ENCODE results near the gene CFAP141.
"Not testable (repeated sequence)": the region's sequence is repeated elsewhere in the genome, so short reads cannot be mapped to it uniquely, and the experiment has no call there.

The CFAP141 gene

DNA sequence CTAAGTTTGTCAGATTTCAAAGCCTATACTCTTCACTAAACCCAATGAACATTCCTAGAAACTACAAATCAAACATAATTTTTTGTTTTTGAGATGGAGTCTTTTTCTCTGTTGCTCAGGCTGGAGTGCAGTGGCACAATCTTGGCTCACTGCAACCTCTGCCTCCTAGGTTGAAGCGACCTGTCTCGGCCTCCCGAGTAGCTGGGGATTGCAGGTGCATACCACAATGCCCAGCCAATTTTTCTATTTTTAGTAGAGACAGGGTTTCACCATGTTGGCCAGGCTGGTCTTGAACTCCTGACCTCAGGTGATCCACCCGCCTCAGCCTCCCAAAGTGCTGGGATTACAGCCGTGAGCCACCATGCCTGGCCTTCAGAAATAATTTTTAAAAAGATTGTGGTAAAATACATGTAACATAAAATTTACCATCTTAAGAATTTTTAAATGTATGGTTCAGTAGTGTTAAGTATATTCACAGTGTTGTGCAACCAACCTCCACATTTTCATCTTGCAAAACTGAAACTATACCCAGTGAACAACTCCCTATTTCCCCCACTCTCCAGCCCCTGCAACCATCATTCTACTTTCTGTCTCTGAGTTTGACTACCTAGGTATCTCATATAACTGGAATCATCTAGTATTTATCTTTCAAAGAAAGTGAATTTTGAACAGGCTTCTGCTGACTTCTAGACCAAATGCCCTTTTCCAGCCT lies 2.7 kb upstream of the CFAP141 start:
- DNase-seq: no peak

DNA sequence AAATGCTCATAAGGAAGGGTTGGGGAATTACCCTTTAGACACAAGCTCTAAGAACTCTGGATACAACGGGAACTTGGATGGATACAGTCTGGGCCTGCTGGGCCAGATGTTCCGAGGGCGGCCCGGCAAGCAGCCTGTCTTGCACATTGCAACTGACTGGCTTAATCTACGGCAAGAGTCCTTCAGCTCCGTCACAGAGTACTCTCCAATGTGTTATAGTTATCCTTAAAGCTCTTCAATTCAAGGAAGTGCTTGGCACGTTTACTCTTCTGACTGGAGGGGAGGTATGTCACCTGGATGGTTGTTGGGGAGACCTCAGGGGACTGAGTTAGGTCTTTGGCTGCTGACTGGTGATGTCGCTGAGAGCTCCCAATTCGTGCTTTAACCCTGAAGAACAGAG lies 1.1 kb upstream of the CFAP141 start:
- DNase-seq: no peak

- DNase-seq: not testable (repeated sequence)
These were observed 355 bp downstream of the CFAP141 start for GRCh38 chr1:154205778-154206177.

GRCh38 chr1:154199563-154199879 lies 6.6 kb downstream of the CFAP141 start:
- DNase-seq: no peak

GRCh38 chr1:154198756-154199562 lies 7.2 kb downstream of the CFAP141 start:
- peak in 7 of 56 donors; percentile 1 to 29 (median 6) for DNase-seq

GRCh38 chr1:154193821-154194220 lies 12.3 kb downstream of the CFAP141 start:
- DNase-seq: no peak

GRCh38 chr1:154192476-154192875 lies 13.7 kb downstream of the CFAP141 start:
- no peak for DNase-seq

DNA sequence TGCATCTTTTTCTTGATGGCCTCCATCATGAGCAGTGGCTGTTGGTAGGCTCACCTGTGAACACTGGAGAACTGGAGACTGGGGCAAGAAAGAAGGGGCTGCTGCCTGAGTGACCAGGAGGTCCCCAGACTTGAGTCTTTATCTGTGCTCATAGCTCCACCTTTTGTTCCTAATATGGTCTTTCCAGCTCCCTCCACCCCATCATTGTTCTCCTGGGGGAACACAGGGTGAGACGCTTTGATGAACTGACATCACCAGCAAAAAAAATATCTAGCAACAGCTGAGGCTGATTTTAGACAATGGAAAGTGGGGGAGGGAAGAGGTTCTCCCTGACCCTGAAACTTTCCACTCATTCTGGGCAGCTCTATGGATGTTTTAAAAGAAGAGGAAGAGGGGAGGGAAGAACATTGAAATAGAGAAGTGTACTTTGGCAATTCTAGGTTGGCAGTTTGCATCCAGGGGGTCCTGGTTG lies 14.1 kb downstream of the CFAP141 start, which contains the start of gene TPM3:
TSS of gene TPM3 (minus strand) at position 111 of the 472 bp plus-strand sequence. CDS start at position 29, 82 bp downstream.
- no peak for DNase-seq

- DNase-seq: no peak
These were observed 15.6 kb downstream of the CFAP141 start for GRCh38 chr1:154190550-154190949.

DNA sequence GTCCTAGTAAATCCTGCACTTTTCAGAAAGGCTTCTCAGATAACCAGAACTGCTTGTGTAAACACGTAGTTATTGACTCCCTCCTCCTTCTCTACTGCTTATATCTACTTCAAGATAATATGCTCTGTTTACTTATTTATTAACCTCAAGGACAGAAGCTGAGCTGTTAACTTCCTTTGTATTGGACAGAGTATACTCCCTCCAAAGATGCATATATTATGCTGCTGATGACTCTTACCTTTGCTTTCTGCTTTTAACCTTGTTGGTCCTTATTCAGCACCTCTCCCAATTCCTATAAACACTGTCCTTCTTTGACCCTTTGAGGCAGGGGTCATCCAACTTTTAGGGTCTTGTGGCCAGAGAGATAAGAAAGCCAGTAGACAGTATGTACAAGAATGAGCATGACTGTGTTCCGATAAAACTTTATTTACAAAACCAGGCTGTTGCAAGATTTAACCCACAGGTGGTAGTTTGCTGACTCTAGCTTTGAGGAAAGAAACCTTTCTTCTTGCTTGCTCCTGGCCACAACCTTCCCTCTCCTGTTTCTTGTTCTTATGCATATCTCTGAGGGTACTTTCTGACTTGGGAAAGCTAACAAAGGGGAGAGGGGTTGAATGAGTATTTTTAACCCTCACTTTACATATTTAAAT lies 19.2 kb downstream of the CFAP141 start:
- DNase-seq: no peak

GRCh38 chr1:154186177-154186576 lies 20.0 kb downstream of the CFAP141 start:
- DNase-seq: peak in 9 of 56 donors; percentile 1 to 30 (median 14)

GRCh38 chr1:154183046-154183915 lies 22.9 kb downstream of the CFAP141 start:
- peak; percentile 35 to 97 (median 89) for DNase-seq

DNA sequence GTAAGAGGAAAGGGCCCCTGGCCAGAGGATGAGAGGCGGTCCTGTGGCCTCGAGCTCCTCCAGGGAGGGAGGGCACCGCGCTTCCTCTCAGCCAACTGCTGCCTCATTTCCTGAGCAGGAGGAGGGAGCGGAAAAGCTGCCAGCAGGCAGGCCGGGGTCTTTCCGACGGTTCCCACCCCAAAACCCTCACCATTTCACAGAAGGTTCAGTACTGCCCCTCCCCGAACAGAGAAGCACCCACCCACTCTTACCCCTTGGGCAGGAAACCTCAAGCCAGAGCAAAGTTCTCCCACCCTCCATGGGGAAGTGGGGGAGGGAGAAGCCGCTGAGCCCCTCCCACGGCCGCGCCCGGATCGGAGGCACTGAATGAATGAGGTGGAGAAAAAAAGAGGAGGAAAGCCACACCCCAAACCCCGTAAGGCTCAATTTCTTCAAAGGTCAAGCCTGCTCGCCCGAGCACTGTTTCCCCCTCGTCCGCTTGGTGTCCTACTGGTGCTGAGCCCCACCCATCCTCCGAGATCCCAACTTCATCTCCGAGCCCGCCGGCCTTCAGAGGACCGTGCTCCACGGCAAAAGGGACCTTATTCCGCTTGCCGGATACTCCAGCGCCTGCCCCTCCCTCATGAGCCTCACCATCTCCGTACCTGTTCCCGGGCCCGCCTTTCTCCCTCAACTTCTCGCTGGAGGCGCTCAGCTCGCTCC lies 23.6 kb downstream of the CFAP141 start:
- peak in 45 of 56 donors; percentile 19 to 81 (median 52) for DNase-seq

DNA sequence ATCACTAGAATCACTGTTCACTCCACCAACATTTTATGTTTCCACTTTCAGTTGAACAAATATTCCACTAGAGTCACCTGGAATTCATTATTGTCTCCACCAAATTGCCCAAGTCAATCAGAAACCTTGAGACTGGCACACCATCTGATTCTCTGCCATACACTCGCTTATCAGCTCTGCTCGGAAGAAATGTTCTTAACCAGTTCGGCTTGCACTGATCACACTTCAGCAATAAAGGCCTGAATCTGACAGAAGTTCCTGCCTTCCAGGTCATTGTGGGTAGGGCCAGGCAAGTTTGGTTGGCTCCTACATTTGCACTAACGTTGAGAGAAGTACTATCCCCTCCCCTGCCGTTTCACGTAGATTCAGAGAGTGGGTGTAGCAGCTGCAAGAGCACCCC lies 24.2 kb downstream of the CFAP141 start:
- no peak for DNase-seq

DNA sequence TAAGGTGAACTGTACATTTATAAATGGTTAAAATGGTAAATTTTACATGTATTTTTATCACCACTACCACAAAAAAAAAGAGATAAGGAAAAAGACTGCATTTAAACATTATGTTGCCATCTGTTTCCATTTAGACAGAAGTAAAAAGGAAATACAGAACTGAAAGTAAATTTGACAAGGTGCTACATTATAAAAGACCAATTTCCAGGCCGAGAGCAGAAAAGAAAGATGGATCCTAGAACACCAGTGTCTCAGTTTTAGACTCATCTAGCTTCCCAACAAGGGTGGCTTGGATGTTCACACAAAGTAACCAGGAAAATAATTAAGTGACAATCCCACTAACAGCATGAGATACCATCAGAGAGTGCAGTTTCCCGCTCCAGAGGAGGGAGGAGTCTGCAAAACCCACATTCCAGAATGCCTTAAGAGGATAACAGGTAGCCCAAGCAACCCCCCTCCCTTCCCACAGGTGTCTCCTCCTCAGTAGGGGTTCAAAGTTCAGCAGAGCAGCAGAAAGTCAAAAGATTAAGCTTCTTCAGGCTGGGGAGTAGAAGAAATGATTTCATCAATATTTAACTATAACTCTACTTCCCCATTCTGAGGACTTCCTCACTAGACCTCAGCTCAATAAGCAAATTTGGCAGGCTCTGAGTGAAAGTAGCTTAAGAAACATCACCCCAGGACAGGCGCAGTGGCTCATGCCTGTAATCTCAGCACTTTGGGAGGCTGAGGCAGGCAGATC lies 26.0 kb downstream of the CFAP141 start:
- no peak for DNase-seq

GRCh38 chr1:154178911-154179811 lies 27.0 kb downstream of the CFAP141 start:
- no peak for DNase-seq

- peak in 32 of 56 donors; percentile 3 to 77 (median 40) for DNase-seq
These were observed 28.1 kb downstream of the CFAP141 start for GRCh38 chr1:154178013-154178412.

- DNase-seq: no peak
These were observed 29.8 kb downstream of the CFAP141 start for GRCh38 chr1:154176337-154176736.

DNA sequence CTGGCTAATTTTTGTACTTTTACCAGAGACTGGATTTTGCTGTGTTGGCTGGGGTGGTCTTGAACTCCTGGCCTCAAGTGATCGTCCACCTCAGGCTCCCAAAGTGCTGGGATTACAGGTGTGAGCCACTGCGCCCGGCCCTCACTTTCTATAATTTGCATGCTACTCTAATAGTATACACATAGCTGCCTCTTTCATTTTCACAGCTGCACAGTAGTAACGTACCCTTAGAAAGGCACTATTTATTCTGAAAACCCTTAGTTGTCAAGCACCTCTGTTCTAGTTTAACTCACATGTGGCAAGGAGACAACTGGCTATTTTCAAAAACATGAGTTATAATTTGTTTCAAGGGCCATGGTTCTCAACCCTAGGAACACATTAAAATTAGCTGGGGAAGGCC lies 31.5 kb downstream of the CFAP141 start:
- DNase-seq: no peak
